ENCODE measurements around the gene UBAP1L.

- TF ChIP-seq CTCF (IDR thresholded peaks at IDR 0.05), result no peak
- TF ChIP-seq POLR2A (IDR thresholded peaks at IDR 0.05), result no peak
Measured at GRCh38 chr15:65099336-65099735, 15.7 kb downstream of the UBAP1L start.

Data from Peyer's patch (tissue), 4 donors.